HG03025 (cell line): Measurements from ENCODE around the gene TFAP2A.

Experiments used
- ATAC-seq: cut with Tn5 transposase; IDR thresholded peaks from one replicate; pipeline ENCODE4 v1.9.1; 2021; ENCODE audit warnings: mild to moderate bottlenecking, moderate library complexity; ENCODE audit not compliant: unreplicated experiment, low FRiP score

Gene TFAP2A

DNA sequence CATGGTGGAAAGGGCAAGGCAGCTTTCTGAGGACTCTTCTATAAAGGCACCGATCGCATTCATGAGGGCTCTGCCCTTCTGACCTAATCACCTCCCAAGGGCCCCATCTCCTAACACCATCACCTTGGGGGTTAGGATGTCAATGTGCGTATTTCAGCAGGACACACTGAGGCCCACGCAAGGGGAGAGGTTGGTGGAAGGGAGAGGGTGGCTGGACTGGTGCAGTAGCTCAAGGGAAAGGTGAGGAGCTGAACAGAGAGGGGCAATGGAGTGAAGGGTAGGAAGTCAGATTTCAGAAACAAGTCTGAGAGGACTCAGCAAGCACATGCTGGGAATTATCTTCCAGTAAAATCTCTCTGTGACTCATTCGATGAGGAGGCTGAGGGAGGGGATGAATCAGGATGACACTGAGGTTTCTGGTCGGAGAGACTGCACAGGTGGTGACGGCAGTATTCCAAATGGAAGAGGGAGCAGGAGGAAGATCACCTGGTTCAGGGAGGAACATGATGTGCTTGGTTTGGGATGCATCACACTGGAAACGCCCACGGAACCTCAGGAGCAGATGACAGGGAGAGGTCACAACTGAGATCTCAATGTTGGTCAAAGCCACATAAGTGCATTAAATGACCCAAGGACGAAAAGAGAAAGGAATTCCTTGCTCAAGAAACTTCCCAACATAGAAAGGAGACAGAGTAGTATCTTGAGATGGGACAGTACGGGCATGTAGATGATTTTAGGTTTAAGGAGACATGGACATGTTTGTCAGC lies 67.1 kb downstream of the TFAP2A start:
- no peak for ATAC-seq
